ENCODE results near the gene ATOSB. TPM values are rescaled to one million over a fixed set of nuclear protein-coding genes. Genes with fewer than 3 reads are reported as not detected.

ATOSB gene
- total and polyA plus RNA-seq, 9 of the 15 experiments (the other 6 are each of a cell fraction or from before 2014, with no cell fraction given) = 0.45 to 8.0 (median 4.2) TPM

- TF ChIP-seq FOXO4 (CRISPR knock-in tag; IDR thresholded peaks at IDR 0.05) (no peak), HINFP (tag; conservative IDR thresholded peaks at IDR 0.05; ENCODE audit: low read depth) (no peak), ZNF778 (CRISPR knock-in tag; IDR thresholded peaks at IDR 0.05) (no peak), SP2 (IDR thresholded peaks at IDR 0.05; ENCODE audit: extremely low read depth, low read depth, low read length, poor library complexity, severe bottlenecking) (peak; percentile 86), ZNF75A (CRISPR knock-in tag; IDR thresholded peaks at IDR 0.05) (no peak), CREB3 (tag; conservative IDR thresholded peaks at IDR 0.05; ENCODE audit: low read depth) (no peak), ZNF589 (CRISPR knock-in tag; IDR thresholded peaks at IDR 0.05; ENCODE audit: low read depth) (0 out of 2 replicates have a peak, but pooled peaks have one; percentile 21), SIN3B (IDR thresholded peaks at IDR 0.05; ENCODE audit: low read depth) (peak; percentile 73; the same call in 1 of the 2 replicates), TAF7 (tag; IDR thresholded peaks at IDR 0.05) (peak; percentile 7), ZNF511 (CRISPR knock-in tag; IDR thresholded peaks at IDR 0.05) (peak; percentile 79; the same call in 1 of the 2 replicates), ZNF143 (CRISPR knock-in tag; IDR thresholded peaks at IDR 0.05) (no peak), ZNF696 (CRISPR knock-in tag; conservative IDR thresholded peaks at IDR 0.05) (no peak), HIVEP1 (CRISPR knock-in tag; IDR thresholded peaks at IDR 0.05) (no peak), DDX20 (tag; IDR thresholded peaks at IDR 0.05; ENCODE audit: low read depth) (no peak), GATAD2B (IDR thresholded peaks at IDR 0.05; ENCODE audit: borderline replicate concordance) (no peak; the same call in 1 of the 2 replicates), ZNF124 (CRISPR knock-in tag; IDR thresholded peaks at IDR 0.05) (no peak), NR4A1 (CRISPR knock-in tag; IDR thresholded peaks at IDR 0.05) (no peak), NR4A1 (tag; IDR thresholded peaks at IDR 0.05) (no peak), TRIM24 (IDR thresholded peaks at IDR 0.05) (no peak), LEF1 (IDR thresholded peaks at IDR 0.05) (no peak), ZNF121 (CRISPR knock-in tag; conservative IDR thresholded peaks at IDR 0.05) (no peak), LCOR (CRISPR knock-in tag; IDR thresholded peaks at IDR 0.05) (no peak), ZSCAN29 (IDR thresholded peaks at IDR 0.05) (peak; percentile 35; the same call in 1 of the 2 replicates), HNRNPK (IDR thresholded peaks at IDR 0.05; ENCODE audit: low read depth, low read length, poor library complexity, severe bottlenecking) (no peak), NRF1 (conservative IDR thresholded peaks at IDR 0.05 in 1 of 2, IDR thresholded peaks at IDR 0.05 in 1 of 2) (peak; percentile 76 to 82), NUFIP1 (IDR thresholded peaks at IDR 0.05; ENCODE audit: partially characterized antibody) (no peak)
Observed at GRCh38 chr9:35096035-35096849, 19.4 kb downstream of the ATOSB start, which contains the start of gene PIGO (continued).
